NCI-H345 (cell line): ENCODE data around the gene SMCHD1.

Experiments used
- DNase-seq: peaks from one replicate; lab custom pipeline; 2025; lab: John Stamatoyannopoulos, UW

The SMCHD1 gene

GRCh38 chr18:2853173-2853925, 197.8 kb downstream of the SMCHD1 start:
- no peak for DNase-seq

DNA sequence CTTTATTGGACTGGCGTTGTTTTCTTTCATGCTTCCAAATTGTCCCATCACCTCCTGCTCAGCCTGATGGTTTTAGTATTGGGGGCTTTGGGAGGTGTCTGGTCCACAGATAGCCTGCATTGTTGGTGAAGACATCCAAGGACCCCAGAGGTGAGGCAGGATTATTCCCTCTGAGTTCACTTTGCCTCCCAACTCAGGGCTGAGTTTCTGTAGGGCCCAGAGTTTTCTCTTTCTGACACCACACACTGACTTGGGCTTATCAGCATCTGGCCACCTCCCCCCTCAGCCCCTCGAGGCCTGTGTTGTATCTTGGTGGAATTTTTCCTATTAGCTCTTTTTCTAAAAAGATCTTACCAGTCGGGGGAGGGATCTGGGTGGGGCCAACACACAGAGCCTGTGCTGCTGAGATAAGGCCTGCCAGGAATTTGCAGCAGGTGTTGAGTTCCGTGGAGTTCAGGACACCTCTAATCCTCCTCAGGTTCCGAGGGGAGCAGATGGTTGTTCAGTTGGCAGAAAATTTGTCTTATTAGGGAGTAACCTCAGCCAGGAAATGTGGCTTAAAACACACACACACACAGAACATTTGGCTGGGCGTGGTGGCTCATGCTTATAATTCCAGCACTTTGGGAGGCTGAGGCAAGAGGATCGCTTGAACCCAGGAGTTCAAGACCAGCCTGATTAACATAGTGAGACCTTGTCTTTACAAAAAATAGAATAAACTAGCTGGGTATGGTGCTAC, 198.6 kb downstream of the SMCHD1 start:
- no peak for DNase-seq
